Mesothelial cell of epicardium (in vitro differentiated cells): ENCODE results near the gene RB1. TPM values are rescaled to one million over a fixed set of nuclear protein-coding genes. Genes with fewer than 3 reads are reported as not detected.

Experiments used
- DNase-seq, 2 experiments: peaks; one replicate each; pipeline ENCODE4 v3.0.0; 2021; ENCODE audit warnings: low spot score in 2 of 2; ENCODE audit not compliant: unreplicated experiment in 2 of 2
- H3K27ac Mint-ChIP-seq: 2 replicates; pipeline ENCODE4 v1.8.0; 2021; ENCODE audit warnings: mixed read lengths
- H3K27me3 Mint-ChIP-seq: 2 replicates; pipeline ENCODE4 v1.8.0; 2021; ENCODE audit warnings: low read depth, mixed read lengths
- H3K36me3 Mint-ChIP-seq: 2 replicates; pipeline ENCODE4 v1.8.0; 2021; ENCODE audit warnings: mixed read lengths
- H3K4me1 Mint-ChIP-seq: 2 replicates; pipeline ENCODE4 v1.8.0; 2021; ENCODE audit warnings: mixed read lengths
- H3K4me3 Mint-ChIP-seq: 2 replicates; pipeline ENCODE4 v1.8.0; 2021; ENCODE audit warnings: mild to moderate bottlenecking, moderate library complexity, mixed read lengths
- H3K9me3 Mint-ChIP-seq: 2 replicates; pipeline ENCODE4 v1.8.0; 2021; ENCODE audit warnings: mixed read lengths
- CTCF ChIP-seq: fragments of 200-600 bp; sonication (generic); IDR thresholded peaks from one replicate; pipeline ENCODE4 v1.5.0; 2021; ENCODE audit warnings: antibody characterized with exemption; ENCODE audit not compliant: unreplicated experiment
- total RNA-seq: library from RNA; stranded (reverse); gene quantifications from 3 replicates; pipeline ENCODE4 v1.2.1, GENCODE V29; 2021

Gene RB1
- total RNA-seq, 1 donor from 2014 or later = 34.7 TPM

- H3K9me3 Mint-ChIP-seq = peaks cover 3% of the 10 kb centered on the region
- no peak for TF ChIP-seq CTCF
- peaks cover 16% of the 10 kb centered on the region for H3K36me3 Mint-ChIP-seq
- no peak for DNase-seq
- peaks cover 28% of the 10 kb centered on the region for H3K4me1 Mint-ChIP-seq
- H3K4me3 Mint-ChIP-seq = no peak overlapping the region
- H3K27me3 Mint-ChIP-seq = no peaks in the 10 kb centered on the region
- no peak overlapping the region for H3K27ac Mint-ChIP-seq
Measured at GRCh38 chr13:48386816-48387215, 83.3 kb downstream of the RB1 start.

GRCh38 chr13:48391257-48391656 is 87.7 kb downstream of the RB1 start:
- DNase-seq = no peak
- H3K4me1 Mint-ChIP-seq = peaks cover 18% of the 10 kb centered on the region
- H3K27ac Mint-ChIP-seq = no peak overlapping the region
- H3K36me3 Mint-ChIP-seq = peaks cover 48% of the 10 kb centered on the region
- peaks cover 29% of the 10 kb centered on the region for H3K9me3 Mint-ChIP-seq
- no peak for TF ChIP-seq CTCF
- no peak overlapping the region for H3K4me3 Mint-ChIP-seq
- H3K27me3 Mint-ChIP-seq = no peaks in the 10 kb centered on the region

DNA sequence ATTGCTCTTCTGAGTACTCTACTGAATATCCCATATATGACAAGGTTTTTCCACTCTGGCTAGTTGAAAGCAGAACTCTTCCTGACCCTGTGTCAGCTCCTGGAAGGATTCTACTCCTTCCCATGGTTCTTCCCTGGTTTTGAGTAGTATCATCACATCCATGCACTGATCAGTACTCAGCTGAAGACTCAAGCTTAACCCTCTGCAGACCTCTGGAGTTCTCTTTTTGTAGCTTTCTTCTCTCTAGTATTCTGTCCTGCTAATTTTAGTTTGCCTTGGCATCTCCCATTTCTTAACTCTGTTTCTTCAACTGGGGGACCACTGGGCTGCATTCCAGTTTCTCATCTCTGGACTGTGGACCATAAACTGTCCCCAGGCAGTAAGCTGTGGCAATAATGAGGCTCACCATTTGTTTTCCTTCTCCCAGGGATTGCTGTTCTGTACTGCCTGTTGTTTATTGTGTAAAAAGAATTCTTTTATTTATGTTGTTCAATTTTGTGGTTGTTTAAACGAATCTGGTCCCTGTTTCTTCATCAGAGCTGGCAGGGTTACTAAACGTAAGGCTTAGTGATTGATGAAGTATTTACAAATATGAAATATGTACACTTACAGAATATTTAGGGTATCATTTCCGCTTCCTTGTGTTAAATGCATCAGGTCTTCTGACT is 89.6 kb downstream of the RB1 start:
- H3K4me3 Mint-ChIP-seq = no peak overlapping the region
- no peak overlapping the region for H3K27ac Mint-ChIP-seq
- H3K4me1 Mint-ChIP-seq = peaks cover 21% of the 10 kb centered on the region
- no peaks in the 10 kb centered on the region for H3K27me3 Mint-ChIP-seq
- peaks cover 53% of the 10 kb centered on the region for H3K36me3 Mint-ChIP-seq
- TF ChIP-seq CTCF = no peak
- peaks cover 33% of the 10 kb centered on the region for H3K9me3 Mint-ChIP-seq
- no peak for DNase-seq

DNA sequence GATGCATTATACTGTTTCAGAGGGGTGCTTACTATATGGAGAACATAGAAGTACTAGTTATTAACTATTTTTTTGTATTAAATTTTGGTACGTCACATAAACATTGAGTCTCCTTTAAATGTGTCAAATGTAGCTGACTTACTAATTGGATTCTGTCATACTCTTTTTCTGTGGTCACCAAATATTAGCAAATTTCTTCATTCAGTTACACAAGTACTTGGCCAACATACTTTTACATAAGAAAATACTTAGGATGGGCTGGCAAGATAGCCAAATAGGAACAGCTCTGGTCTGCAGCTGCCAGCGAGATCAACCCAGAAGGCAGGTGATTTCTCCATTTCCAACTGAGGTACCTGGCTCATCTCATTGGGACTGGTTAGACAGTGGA is 90.1 kb downstream of the RB1 start:
- Mint-ChIP-seq H3K4me3 (no peak overlapping the region), H3K27ac (no peak overlapping the region), H3K36me3 (peaks cover 53% of the 10 kb centered on the region), H3K9me3 (peaks cover 33% of the 10 kb centered on the region), H3K4me1 (peaks cover 27% of the 10 kb centered on the region), H3K27me3 (no peaks in the 10 kb centered on the region)
- TF ChIP-seq CTCF = no peak
- no peak for DNase-seq

GRCh38 chr13:48397744-48398143 is 94.2 kb downstream of the RB1 start:
- no peak for DNase-seq
- peaks cover 49% of the 10 kb centered on the region for H3K4me1 Mint-ChIP-seq

More at GRCh38 chr13:48397744-48398143, 94.2 kb downstream of the RB1 start:
- Mint-ChIP-seq H3K4me3 (no peak overlapping the region), H3K27ac (no peak overlapping the region), H3K36me3 (peaks cover 40% of the 10 kb centered on the region), H3K27me3 (no peaks in the 10 kb centered on the region), H3K9me3 (peaks cover 26% of the 10 kb centered on the region)
- TF ChIP-seq CTCF = no peak
